IMR-90 (cell line): ENCODE data around the gene HDAC7. TPM values are rescaled to one million over a fixed set of nuclear protein-coding genes. Genes with fewer than 3 reads are reported as not detected.

Experiments
- ATAC-seq: fragments of 200-7000 bp; cut with Tn5 transposase; 2 replicates; pipeline ENCODE4 v1.9.1; 2020; ENCODE audit warnings: low read depth, mild to moderate bottlenecking, moderate library complexity
- BruUV-seq: library from RNA; stranded (reverse); fragments of 400-500 nt; replicated peaks from 2 replicates; lab custom pipeline; 2021; lab: Mats Ljungman, UMichigan
- CTCF ChIA-PET: fragments of 300-600 bp; formaldehyde crosslinking; extraction: SDS; loops from one replicate; lab custom pipeline; 2021; ENCODE audit warnings: antibody characterized with exemption; lab: Yijun Ruan, JAX
- POLR2A ChIA-PET: fragments of 300-600 bp; sonication (Branson Sonifier 250); formaldehyde crosslinking; loops from one replicate; lab custom pipeline; 2022; ENCODE audit warnings: antibody characterized with exemption; ENCODE audit not compliant: unreplicated experiment; lab: Charles Lee
- DNase-seq: peaks from one replicate; pipeline ENCODE4 v3.0.0; 2013
- H2AFZ ChIP-seq: replicated peaks from 2 replicates; pipeline ENCODE3; 2013; ENCODE audit warnings: low read length, mild to moderate bottlenecking; ENCODE audit not compliant: poor library complexity
- H2AK5ac ChIP-seq: 2 replicates; pipeline ENCODE4 v1.6.1; 2013; ENCODE audit warnings: low read depth, low read length, inconsistent platforms
- H2AK9ac ChIP-seq: replicated peaks from 2 replicates; pipeline ENCODE3; 2013; ENCODE audit warnings: mild to moderate bottlenecking, low read depth, low read length, moderate library complexity; ENCODE audit not compliant: poor library complexity
- H2BK120ac ChIP-seq: 2 replicates; pipeline ENCODE4 v1.6.1; 2013; ENCODE audit warnings: low read depth, low read length, inconsistent platforms
- H2BK15ac ChIP-seq: 3 replicates; pipeline ENCODE4 v1.6.1; 2013; ENCODE audit warnings: low read depth, low read length, inconsistent platforms
- H2BK20ac ChIP-seq: 2 replicates; pipeline ENCODE4 v1.6.1; 2013; ENCODE audit warnings: low read depth, mild to moderate bottlenecking, inconsistent platforms, low read length, moderate library complexity
- H2BK5ac ChIP-seq: 2 replicates; pipeline ENCODE4 v1.6.1; 2013; ENCODE audit warnings: mild to moderate bottlenecking, low read depth, low read length, inconsistent platforms; ENCODE audit not compliant: poor library complexity, severe bottlenecking
- H3K14ac ChIP-seq: replicated peaks from 2 replicates; pipeline ENCODE4 v1.6.1; 2013; ENCODE audit warnings: low read depth, low read length, inconsistent platforms
- H3K18ac ChIP-seq: 2 replicates; pipeline ENCODE4 v1.6.1; 2013; ENCODE audit warnings: low read depth, low read length, control low read depth
- H3K23ac ChIP-seq: 2 replicates; pipeline ENCODE4 v1.6.1; 2013; ENCODE audit warnings: low read depth, low read length, inconsistent platforms
- H3K27ac ChIP-seq: 2 replicates; pipeline ENCODE4 v1.5.1; 2013; ENCODE audit warnings: mild to moderate bottlenecking, control low read depth, low read length; ENCODE audit not compliant: insufficient read depth
- H3K27me3 ChIP-seq: 2 replicates; pipeline ENCODE4 v1.6.1; 2013; ENCODE audit warnings: low read length; ENCODE audit not compliant: control insufficient read depth, insufficient read depth
- H3K36me3 ChIP-seq: 2 replicates; pipeline ENCODE4 v1.6.1; 2013; ENCODE audit warnings: low read length, mixed read lengths; ENCODE audit not compliant: control insufficient read depth, insufficient read depth
- H3K4ac ChIP-seq: 2 replicates; pipeline ENCODE4 v1.6.1; 2013; ENCODE audit warnings: low read depth, low read length, inconsistent platforms
- H3K4me1 ChIP-seq: 2 replicates; pipeline ENCODE4 v1.6.1; 2013; ENCODE audit warnings: low read length, mixed read lengths; ENCODE audit not compliant: control insufficient read depth, insufficient read depth
- H3K4me2 ChIP-seq: 2 replicates; pipeline ENCODE4 v1.6.1; 2013; ENCODE audit warnings: low read depth, mild to moderate bottlenecking, control low read depth, low read length, moderate library complexity
- H3K4me3 ChIP-seq: 2 replicates; pipeline ENCODE4 v1.5.1; 2013; ENCODE audit warnings: low read depth, mild to moderate bottlenecking, control low read depth, low read length, moderate library complexity; ENCODE audit not compliant: insufficient read depth
- H3K56ac ChIP-seq: 2 replicates; pipeline ENCODE4 v1.6.1; 2013; ENCODE audit warnings: low read length, inconsistent platforms; ENCODE audit not compliant: insufficient read depth; ENCODE audit errors: extremely low read depth
- H3K79me1 ChIP-seq, 2 experiments: 2 replicates each; pipeline ENCODE4 v1.6.1; 2013; ENCODE audit warnings: low read length in 2 of 2, inconsistent platforms in 1 of 2, low read depth in 1 of 2
- H3K9ac ChIP-seq: 2 replicates; pipeline ENCODE4 v1.6.1; 2013; ENCODE audit warnings: low read depth, low read length, control low read depth
- H3K9me1 ChIP-seq: 2 replicates; pipeline ENCODE4 v1.6.1; 2013; ENCODE audit warnings: low read length, inconsistent platforms; ENCODE audit not compliant: insufficient read depth
- H3K9me3 ChIP-seq: 2 replicates; pipeline ENCODE4 v1.6.1; 2013; ENCODE audit warnings: low read length; ENCODE audit not compliant: control insufficient read depth, insufficient read depth
- H4K20me1 ChIP-seq: 2 replicates; pipeline ENCODE4 v1.6.1; 2013; ENCODE audit warnings: low read length, inconsistent platforms; ENCODE audit not compliant: insufficient read depth
- H4K5ac ChIP-seq: 2 replicates; pipeline ENCODE4 v1.6.1; 2013; ENCODE audit warnings: mild to moderate bottlenecking, low read depth, low read length, control low read depth
- H4K8ac ChIP-seq, 2 experiments: 2 replicates each; pipeline ENCODE4 v1.6.1; 2013; ENCODE audit warnings: low read depth in 2 of 2, low read length in 2 of 2, control low read depth in 1 of 2, inconsistent platforms in 1 of 2
- H4K91ac ChIP-seq: 2 replicates; pipeline ENCODE4 v1.6.1; 2013; ENCODE audit warnings: low read depth, low read length, inconsistent platforms; ENCODE audit not compliant: insufficient read depth
- BHLHE40 ChIP-seq: fragments of 150-350 bp; IDR thresholded peaks from 2 replicates; pipeline ENCODE4 v1.6.1; 2016; ENCODE audit warnings: mild to moderate bottlenecking, low read depth, low read length
- CEBPB ChIP-seq: IDR thresholded peaks from 2 replicates; pipeline ENCODE4 v1.6.1; 2012; ENCODE audit warnings: low read depth, low read length, improper control_type of control experiment
- CTCF ChIP-seq: conservative IDR thresholded peaks from 2 replicates; pipeline ENCODE4 v1.5.1; 2012; ENCODE audit warnings: mild to moderate bottlenecking, low read depth, low read length, improper control_type of control experiment
- POLR2A ChIP-seq: IDR thresholded peaks from 2 replicates; pipeline ENCODE4 v1.6.1; 2012; ENCODE audit warnings: mild to moderate bottlenecking, low read depth, low read length
- RFX5 ChIP-seq: IDR thresholded peaks from 2 replicates; pipeline ENCODE4 v1.8.0; 2012; ENCODE audit warnings: low read depth, mild to moderate bottlenecking, low read length, moderate library complexity
- WGBS, 2 experiments: methylation state at CpG; one replicate each; pipeline versions ENCODE4 v1.1.5 to v1.1.7; 2013; ENCODE audit warnings: missing lambda C conversion rate in 2 of 2; ENCODE audit not compliant: insufficient read length in 1 of 2; ENCODE audit errors: extremely low coverage in 2 of 2; 5-methylcytosine and 5-hydroxymethylcytosine counted together
- dilution Hi-C: fragments of 300-500 bp; cut with HindIII; formaldehyde crosslinking; loops from one replicate; pipeline ENCODE4 v1.14.3; 2018; ENCODE audit warnings: low sequenced_read_pairs; ENCODE audit not compliant: unreplicated experiment
- in situ Hi-C: fragments of 300-500 bp; cut with MboI; formaldehyde crosslinking; loops from 3 replicates; pipeline ENCODE4 v1.14.3; 2019; ENCODE audit warnings: low sequenced_read_pairs, inconsistent platforms, mixed read lengths
- intact Hi-C: fragments of 100-400 bp; cut with micrococcal nuclease; formaldehyde crosslinking; loops from 2 replicates; pipeline ENCODE4 v1.10.0; 2022
- polyA plus RNA-seq, 3 experiments: library from polyadenylated mRNA; depleted of rRNA; stranded (reverse); fragments of >200 nt; gene quantifications; 2 replicates each; pipeline ENCODE4 v1.2.3, GENCODE V29; 2012; ENCODE audit warnings: low replicate concordance in 1 of 3
- total RNA-seq: library from RNA; depleted of rRNA; stranded (reverse); fragments of >200 nt; gene quantifications from 2 replicates; pipeline ENCODE4 v1.2.3, GENCODE V29; 2012

HDAC7 gene
- total and polyA plus RNA-seq, 2 of the 4 experiments (the other 2 are of a cell fraction), result 10.4 to 64.7 TPM

DNA sequence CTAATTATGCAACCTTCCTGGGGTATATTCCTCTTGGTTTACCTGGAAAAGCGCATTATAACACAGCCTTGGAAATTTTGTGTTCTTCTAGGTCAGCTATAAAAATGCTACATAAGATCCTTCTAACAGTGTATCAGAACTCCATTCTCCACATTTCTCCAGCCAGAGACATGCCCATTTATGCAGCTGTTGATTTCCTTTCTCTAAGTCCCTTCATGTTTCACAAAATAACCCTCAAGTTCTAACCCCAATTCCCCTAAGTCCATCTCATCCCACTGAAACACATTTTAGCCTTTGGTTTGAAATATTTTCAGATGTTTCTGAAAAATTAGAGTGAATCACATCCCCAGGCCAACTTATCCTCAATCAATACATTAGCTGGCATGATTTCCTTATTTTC lies 20.9 kb upstream of the HDAC7 start:
- Histone ChIP-seq H3K4me2 (no peak overlapping the region), H3K4me1 (peaks cover 11% of the 10 kb centered on the region), H3K36me3 (no peaks in the 10 kb centered on the region), H3K27ac (no peak overlapping the region), H3K56ac (no peak overlapping the region), H2AK5ac (no peak overlapping the region), H3K14ac (no peak overlapping the region), H2AK9ac (no peak overlapping the region), H3K9ac (no peak overlapping the region), H3K4ac (no peak overlapping the region), H3K9me1 (0 out of 2 replicates have a peak, but pooled peaks cover 5% of the 10 kb centered on the region), H4K91ac (no peak overlapping the region), H2AFZ (no peak overlapping the region), H3K27me3 (no peaks in the 10 kb centered on the region), H2BK15ac (no peak overlapping the region), H3K4me3 (no peak overlapping the region), H4K8ac (no peak overlapping the region), H4K5ac (no peak overlapping the region), H3K9me3 (no peaks in the 10 kb centered on the region), H2BK5ac (no peak overlapping the region), H3K79me1 (no peaks in the 10 kb centered on the region), H4K20me1 (no peaks in the 10 kb centered on the region; the same call in 1 of the 2 replicates), H2BK20ac (no peak overlapping the region), H3K18ac (no peak overlapping the region), H3K23ac (no peak overlapping the region), H2BK120ac (no peak overlapping the region)
- no peak for DNase-seq
- intact Hi-C loops (no loop called here), dilution Hi-C loops (loop anchor here (10.0 kb wide), 1 partner anchor 56 kb away; no protein-coding TSS in a partner anchor), in situ Hi-C loops (no loop called here)
- ChIA-PET CTCF (interaction anchor here (1.2 kb wide), 1 partner anchor 98 kb away, joined by 3 read pairs; no protein-coding TSS in a partner anchor), POLR2A (no interaction called here)
- no TSS peak for BruUV-seq
- WGBS, 2 experiments, result no CpG with 5 or more reads among the region's 1 CpG
- TF ChIP-seq POLR2A (no peak), RFX5 (no peak), BHLHE40 (no peak), CTCF (no peak), CEBPB (no peak)
- no peak for ATAC-seq
